Prostate gland (tissue), 2 donors: ENCODE measurements around the gene MFSD12.

ENCODE experiments used
- CTCF ChIP-seq, 4 experiments: fragments of 200-600 bp in 2 of 4; fragments of 450-650 bp in 2 of 4; sonication (generic) in 2 of 4; IDR thresholded peaks; 1 replicate in 3 of 4; 2 replicates in 1 of 4; pipeline ENCODE4 v1.5.1; 2016 to 2019; ENCODE audit warnings: antibody characterized with exemption in 4 of 4, mild to moderate bottlenecking in 2 of 4, moderate library complexity in 2 of 4
- POLR2A ChIP-seq: fragments of 450-650 bp; IDR thresholded peaks from one replicate; pipeline ENCODE4 v1.6.1; 2016; ENCODE audit warnings: antibody characterized with exemption, mild to moderate bottlenecking
- POLR2AphosphoS5 ChIP-seq: sonication (generic); formaldehyde crosslinking; IDR thresholded peaks from one replicate; pipeline ENCODE4 v1.6.1; 2017; ENCODE audit warnings: antibody characterized with exemption

GRCh38 chr19:3518659-3519058 lies 38.7 kb downstream of the MFSD12 start:
- TF ChIP-seq CTCF (IDR thresholded peaks at IDR 0.05) (no peak), POLR2AphosphoS5 (no peak), POLR2A (no peak)
